Mucosa of stomach (tissue), 1 donor: Measurements from ENCODE around the gene CCDC78.
"Not testable (repeated sequence)": the region's sequence is repeated elsewhere in the genome, so short reads cannot be mapped to it uniquely, and the experiment has no call there.

Experiments used
- H3K27me3 ChIP-seq: one replicate; pipeline ENCODE4 v1.7.0; 2013; ENCODE audit warnings: mild to moderate bottlenecking, low read length; ENCODE audit not compliant: control insufficient read depth, insufficient read depth
- H3K36me3 ChIP-seq: one replicate; pipeline ENCODE4 v1.7.0; 2013; ENCODE audit warnings: low read length; ENCODE audit not compliant: control insufficient read depth, insufficient read depth
- H3K4me1 ChIP-seq: one replicate; pipeline ENCODE4 v1.7.0; 2013; ENCODE audit warnings: mild to moderate bottlenecking, low read length; ENCODE audit not compliant: control insufficient read depth, insufficient read depth
- H3K4me3 ChIP-seq: one replicate; pipeline ENCODE4 v1.7.0; 2013; ENCODE audit warnings: low read length
- H3K9ac ChIP-seq: one replicate; pipeline ENCODE4 v1.7.0; 2013; ENCODE audit warnings: mild to moderate bottlenecking, low read length, moderate library complexity
- H3K9me3 ChIP-seq: one replicate; pipeline ENCODE4 v1.7.0; 2013; ENCODE audit warnings: mild to moderate bottlenecking, low read length, moderate library complexity; ENCODE audit not compliant: control insufficient read depth
- donor health status: Pancreatic carcinoma.

Gene CCDC78

GRCh38 chr16:716200-716568 lies 10.1 kb downstream of the CCDC78 start:
- H3K9me3 ChIP-seq: no peaks in the 10 kb centered on the region
- H3K4me3 ChIP-seq: no peak overlapping the region
- H3K9ac ChIP-seq: peak overlapping the region; percentile 3
- H3K27me3 ChIP-seq: peaks cover 29% of the 10 kb centered on the region
- H3K4me1 ChIP-seq: peaks cover 37% of the 10 kb centered on the region
- no peaks in the 10 kb centered on the region for H3K36me3 ChIP-seq

- Histone ChIP-seq H3K4me3 (no peak overlapping the region), H3K36me3 (no peaks in the 10 kb centered on the region), H3K27me3 (peaks cover 34% of the 10 kb centered on the region), H3K9me3 (no peaks in the 10 kb centered on the region), H3K9ac (peak overlapping the region; percentile 3), H3K4me1 (peaks cover 37% of the 10 kb centered on the region)
Measured at GRCh38 chr16:715477-716199, 10.6 kb downstream of the CCDC78 start.

- Histone ChIP-seq H3K9me3 (no peaks in the 10 kb centered on the region), H3K9ac (peak within 1 kb of the TSS; percentile 3), H3K36me3 (no peaks in the 10 kb centered on the region), H3K4me1 (peaks cover 31% of the 10 kb centered on the region), H3K4me3 (no peak within 1 kb of the TSS), H3K27me3 (peaks cover 42% of the 10 kb centered on the region)
Measured at GRCh38 chr16:714558-715476, 11.4 kb downstream of the CCDC78 start, which contains the start of gene METRN. Gene METRN (plus strand): TSS chr16:715118. CDS start chr16:715290, 172 bp downstream.

- Histone ChIP-seq H3K4me1 (peaks cover 24% of the 10 kb centered on the region), H3K36me3 (no peaks in the 10 kb centered on the region), H3K9ac (no peak overlapping the region), H3K27me3 (peaks cover 50% of the 10 kb centered on the region), H3K9me3 (no peaks in the 10 kb centered on the region), H3K4me3 (no peak overlapping the region)
Measured at GRCh38 chr16:714079-714478, 12.2 kb downstream of the CCDC78 start.

GRCh38 chr16:712740-713250 lies 13.4 kb downstream of the CCDC78 start:
- not testable (repeated sequence) for H3K9ac ChIP-seq, H3K9me3 ChIP-seq, H3K36me3 ChIP-seq, H3K4me3 ChIP-seq
- H3K27me3 ChIP-seq: peaks cover 63% of the 10 kb centered on the region
- H3K4me1 ChIP-seq: peaks cover 16% of the 10 kb centered on the region

- H3K27me3 ChIP-seq: peaks cover 69% of the 10 kb centered on the region
- H3K36me3 ChIP-seq: no peaks in the 10 kb centered on the region
- H3K9me3 ChIP-seq: no peaks in the 10 kb centered on the region
- H3K9ac ChIP-seq: no peak overlapping the region
- H3K4me3 ChIP-seq: no peak overlapping the region
- H3K4me1 ChIP-seq: peaks cover 19% of the 10 kb centered on the region
Measured at GRCh38 chr16:711548-712320, 14.5 kb downstream of the CCDC78 start.

GRCh38 chr16:711084-711483 lies 15.2 kb downstream of the CCDC78 start:
- Histone ChIP-seq H3K36me3 (no peaks in the 10 kb centered on the region), H3K27me3 (peaks cover 69% of the 10 kb centered on the region), H3K4me1 (peaks cover 13% of the 10 kb centered on the region), H3K9ac (no peak overlapping the region), H3K4me3 (no peak overlapping the region), H3K9me3 (no peaks in the 10 kb centered on the region)

- Histone ChIP-seq H3K36me3 (no peaks in the 10 kb centered on the region), H3K9ac (no peak overlapping the region)
Measured at GRCh38 chr16:710500-711075, 15.7 kb downstream of the CCDC78 start.

GRCh38 chr16:709566-710499 lies 16.4 kb downstream of the CCDC78 start:
- Histone ChIP-seq H3K9ac (no peak overlapping the region), H3K4me1 (peaks cover 8% of the 10 kb centered on the region), H3K36me3 (no peaks in the 10 kb centered on the region), H3K4me3 (no peak overlapping the region), H3K27me3 (peaks cover 67% of the 10 kb centered on the region), H3K9me3 (no peaks in the 10 kb centered on the region)

More at GRCh38 chr16:710500-711075, 15.7 kb downstream of the CCDC78 start:
- Histone ChIP-seq H3K9me3 (no peaks in the 10 kb centered on the region), H3K4me1 (peaks cover 8% of the 10 kb centered on the region), H3K27me3 (peaks cover 65% of the 10 kb centered on the region), H3K4me3 (no peak overlapping the region)

- Histone ChIP-seq H3K27me3 (peaks cover 70% of the 10 kb centered on the region), H3K36me3 (no peaks in the 10 kb centered on the region), H3K9ac (no peak overlapping the region), H3K9me3 (no peaks in the 10 kb centered on the region), H3K4me1 (peaks cover 4% of the 10 kb centered on the region), H3K4me3 (no peak overlapping the region)
Measured at GRCh38 chr16:708959-709358, 17.3 kb downstream of the CCDC78 start.
